HL-60/S4 (cell line): ENCODE measurements around the gene DPYSL5.
"Not testable (repeated sequence)": the region's sequence is repeated elsewhere in the genome, so short reads cannot be mapped to it uniquely, and the experiment has no call there.

Experiments used
- in situ Hi-C: fragments of 300-500 bp; cut with MboI; formaldehyde crosslinking; loops from 2 replicates; pipeline ENCODE4 v1.14.3; 2022; ENCODE audit warnings: low sequenced_read_pairs

DPYSL5 gene

GRCh38 chr2:26847655-26848335 lies at the start of gene DPYSL5:
Gene DPYSL5, plus strand, starts transcription at chr2:26848132. Its CDS starts 50,368 bp downstream, at chr2:26898500.
- in situ Hi-C loops: loop anchor here (5.0 kb wide), 1 partner anchor 75 kb away; no protein-coding TSS in a partner anchor

GRCh38 chr2:26801328-26801727 lies 46.6 kb upstream of the DPYSL5 start:
- in situ Hi-C loops: no loop called here

- in situ Hi-C loops: no loop called here
Observed at GRCh38 chr2:26801796-26802195, 46.1 kb upstream of the DPYSL5 start.

GRCh38 chr2:26805241-26805676 lies 42.7 kb upstream of the DPYSL5 start:
- in situ Hi-C loops: no loop called here

GRCh38 chr2:26807788-26808460 lies 40.0 kb upstream of the DPYSL5 start:
- in situ Hi-C loops: no loop called here

GRCh38 chr2:26809211-26809610 lies 38.7 kb upstream of the DPYSL5 start:
- in situ Hi-C loops: no loop called here

GRCh38 chr2:26809876-26810577 lies 37.9 kb upstream of the DPYSL5 start:
- in situ Hi-C loops: no loop called here

- in situ Hi-C loops: no loop called here
Observed at GRCh38 chr2:26811261-26811660, 36.7 kb upstream of the DPYSL5 start.

- in situ Hi-C loops: no loop called here
Observed at GRCh38 chr2:26811791-26812694, 35.9 kb upstream of the DPYSL5 start.

- in situ Hi-C loops: no loop called here
Observed at GRCh38 chr2:26812731-26813130, 35.2 kb upstream of the DPYSL5 start.

- in situ Hi-C loops: not testable (repeated sequence)
Observed at GRCh38 chr2:26814072-26814765, 33.7 kb upstream of the DPYSL5 start.

GRCh38 chr2:26816893-26817292 lies 31.0 kb upstream of the DPYSL5 start:
- in situ Hi-C loops: no loop called here

- in situ Hi-C loops: no loop called here
Observed at GRCh38 chr2:26818255-26818654, 29.7 kb upstream of the DPYSL5 start.

- in situ Hi-C loops: no loop called here
Observed at GRCh38 chr2:26818972-26819371, 29.0 kb upstream of the DPYSL5 start.

- in situ Hi-C loops: no loop called here
Observed at GRCh38 chr2:26820932-26821331, 27.0 kb upstream of the DPYSL5 start.

- in situ Hi-C loops: no loop called here
Observed at GRCh38 chr2:26822877-26823276, 25.1 kb upstream of the DPYSL5 start.

GRCh38 chr2:26838121-26838906 lies 9.6 kb upstream of the DPYSL5 start:
- in situ Hi-C loops: no loop called here

GRCh38 chr2:26840937-26841610 lies 6.9 kb upstream of the DPYSL5 start:
- in situ Hi-C loops: no loop called here

GRCh38 chr2:26843041-26843440 lies 4.9 kb upstream of the DPYSL5 start:
- in situ Hi-C loops: no loop called here
